ENCODE data around the gene FUOM. TPM values are rescaled to one million over a fixed set of nuclear protein-coding genes. Genes with fewer than 3 reads are reported as not detected.

The FUOM gene
- total and polyA plus RNA-seq, 2 experiments from 2014 or later: 30.8 to 33.9 TPM

DNA sequence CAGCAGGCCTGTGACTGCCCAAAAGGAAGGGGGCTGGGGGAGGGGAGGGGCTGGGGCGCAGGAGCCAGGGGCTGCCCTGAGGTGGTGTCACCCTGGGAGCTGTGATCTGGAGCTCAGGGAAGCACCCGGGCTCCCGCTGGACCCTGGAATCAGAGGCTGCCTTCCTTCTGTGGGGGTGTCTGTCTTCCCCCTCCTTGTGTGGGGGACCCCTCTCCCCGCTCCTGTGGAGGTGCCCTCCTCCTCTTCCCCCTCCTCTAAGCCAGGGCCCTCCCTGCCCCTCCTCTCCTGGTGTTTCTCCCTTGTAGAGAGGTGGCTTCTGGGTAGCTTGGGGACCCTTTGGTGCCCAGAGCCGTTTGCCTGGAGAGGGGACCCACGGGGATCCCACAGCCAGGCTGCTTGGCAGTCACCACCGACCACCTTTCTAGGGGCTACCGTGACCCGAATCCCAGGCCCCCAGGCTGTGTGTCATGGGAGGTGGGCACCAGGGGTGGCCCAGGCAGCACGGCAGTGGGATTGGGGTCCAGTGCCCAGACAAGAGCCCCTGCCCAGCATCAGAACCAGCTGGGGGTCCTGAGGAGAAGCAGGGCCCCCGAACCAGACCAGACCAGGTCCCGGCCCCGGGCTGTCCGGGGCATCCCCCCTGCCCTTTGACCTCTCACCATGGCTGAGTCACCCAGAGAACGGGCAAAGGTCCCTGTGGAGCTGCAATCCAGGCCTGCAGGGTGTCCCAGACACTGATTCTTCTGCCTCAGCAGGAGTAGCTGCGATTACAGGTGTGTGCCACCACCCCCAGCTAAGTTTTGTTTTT lies 9.9 kb downstream of the FUOM start:
- H3F3A ChIP-seq (replicated peaks; ENCODE audit: low read depth): no peaks in the 10 kb centered on the region
- no peaks in the 10 kb centered on the region for H3K79me2 ChIP-seq (replicated peaks; ENCODE audit: insufficient read depth)
- H3K36me3 Mint-ChIP-seq (ENCODE audit: low read depth): no peaks in the 10 kb centered on the region
- DNase-seq (ENCODE audit: low spot score) (no peak), ATAC-seq (peak; percentile 3)
- no peaks in the 10 kb centered on the region for H3K9me3 Mint-ChIP-seq
- no peaks in the 10 kb centered on the region; the same call in 1 of the 2 replicates for H3K4me1 ChIP-seq (ENCODE audit: insufficient read depth)
- no peaks in the 10 kb centered on the region for H4K20me1 ChIP-seq (replicated peaks; ENCODE audit: insufficient read depth)
- peaks cover 11% of the 10 kb centered on the region for H3K4me1 Mint-ChIP-seq
- H2AFZ ChIP-seq: no peak overlapping the region
- H3K27me3 ChIP-seq (ENCODE audit: insufficient read depth): no peaks in the 10 kb centered on the region
- TF ChIP-seq NANOG (IDR thresholded peaks at IDR 0.05; ENCODE audit: borderline replicate concordance): no peak
- peaks cover 27% of the 10 kb centered on the region for H3K27me3 Mint-ChIP-seq (ENCODE audit: insufficient read depth, low read depth, poor library complexity)
- H3K9me2 ChIP-seq (ENCODE audit: insufficient read depth): no peaks in the 10 kb centered on the region
- H3K4me3 Mint-ChIP-seq: no peak overlapping the region
- H3K27ac Mint-ChIP-seq: no peak overlapping the region
- H3K4me2 ChIP-seq: no peak overlapping the region; the same call in 1 of the 2 replicates
- H3K36me3 ChIP-seq (ENCODE audit: insufficient read depth): no peaks in the 10 kb centered on the region
- no peak overlapping the region for H3K27ac ChIP-seq (ENCODE audit: low read depth)
- no peak overlapping the region for H3K4me3 ChIP-seq

DNA sequence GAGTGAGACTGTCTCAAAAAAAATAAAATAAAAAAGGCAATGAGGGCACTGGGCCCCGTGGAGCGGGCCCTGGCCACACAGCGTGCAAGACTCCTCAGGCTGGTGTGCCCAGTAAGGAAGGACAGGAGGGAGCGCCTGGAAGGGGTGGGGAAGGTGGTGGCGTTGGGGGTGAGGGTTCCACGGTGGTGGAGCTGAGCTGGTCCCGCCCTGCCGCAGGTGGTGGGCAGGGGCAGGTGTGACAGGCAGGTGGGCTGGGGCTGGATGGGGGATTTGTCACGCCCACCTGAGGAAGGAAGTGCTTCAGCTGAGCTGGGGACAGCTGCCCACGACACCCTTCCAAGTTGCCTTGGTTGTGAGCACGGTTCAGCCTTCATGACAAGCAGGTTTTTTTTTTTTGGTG lies 11.4 kb downstream of the FUOM start:
- no peak overlapping the region for H3K27ac ChIP-seq (ENCODE audit: low read depth)
- TF ChIP-seq ZNF114 (CRISPR knock-in tag; IDR thresholded peaks at IDR 0.05): no peak
- TF ChIP-seq, protein P1, sequence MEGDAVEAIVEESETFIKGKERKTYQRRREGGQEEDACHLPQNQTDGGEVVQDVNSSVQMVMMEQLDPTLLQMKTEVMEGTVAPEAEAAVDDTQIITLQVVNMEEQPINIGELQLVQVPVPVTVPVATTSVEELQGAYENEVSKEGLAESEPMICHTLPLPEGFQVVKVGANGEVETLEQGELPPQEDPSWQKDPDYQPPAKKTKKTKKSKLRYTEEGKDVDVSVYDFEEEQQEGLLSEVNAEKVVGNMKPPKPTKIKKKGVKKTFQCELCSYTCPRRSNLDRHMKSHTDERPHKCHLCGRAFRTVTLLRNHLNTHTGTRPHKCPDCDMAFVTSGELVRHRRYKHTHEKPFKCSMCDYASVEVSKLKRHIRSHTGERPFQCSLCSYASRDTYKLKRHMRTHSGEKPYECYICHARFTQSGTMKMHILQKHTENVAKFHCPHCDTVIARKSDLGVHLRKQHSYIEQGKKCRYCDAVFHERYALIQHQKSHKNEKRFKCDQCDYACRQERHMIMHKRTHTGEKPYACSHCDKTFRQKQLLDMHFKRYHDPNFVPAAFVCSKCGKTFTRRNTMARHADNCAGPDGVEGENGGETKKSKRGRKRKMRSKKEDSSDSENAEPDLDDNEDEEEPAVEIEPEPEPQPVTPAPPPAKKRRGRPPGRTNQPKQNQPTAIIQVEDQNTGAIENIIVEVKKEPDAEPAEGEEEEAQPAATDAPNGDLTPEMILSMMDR (conservative IDR thresholded peaks at IDR 0.05; ENCODE audit: low read depth in 2 of 2): no peak
- TF ChIP-seq, protein P2, sequence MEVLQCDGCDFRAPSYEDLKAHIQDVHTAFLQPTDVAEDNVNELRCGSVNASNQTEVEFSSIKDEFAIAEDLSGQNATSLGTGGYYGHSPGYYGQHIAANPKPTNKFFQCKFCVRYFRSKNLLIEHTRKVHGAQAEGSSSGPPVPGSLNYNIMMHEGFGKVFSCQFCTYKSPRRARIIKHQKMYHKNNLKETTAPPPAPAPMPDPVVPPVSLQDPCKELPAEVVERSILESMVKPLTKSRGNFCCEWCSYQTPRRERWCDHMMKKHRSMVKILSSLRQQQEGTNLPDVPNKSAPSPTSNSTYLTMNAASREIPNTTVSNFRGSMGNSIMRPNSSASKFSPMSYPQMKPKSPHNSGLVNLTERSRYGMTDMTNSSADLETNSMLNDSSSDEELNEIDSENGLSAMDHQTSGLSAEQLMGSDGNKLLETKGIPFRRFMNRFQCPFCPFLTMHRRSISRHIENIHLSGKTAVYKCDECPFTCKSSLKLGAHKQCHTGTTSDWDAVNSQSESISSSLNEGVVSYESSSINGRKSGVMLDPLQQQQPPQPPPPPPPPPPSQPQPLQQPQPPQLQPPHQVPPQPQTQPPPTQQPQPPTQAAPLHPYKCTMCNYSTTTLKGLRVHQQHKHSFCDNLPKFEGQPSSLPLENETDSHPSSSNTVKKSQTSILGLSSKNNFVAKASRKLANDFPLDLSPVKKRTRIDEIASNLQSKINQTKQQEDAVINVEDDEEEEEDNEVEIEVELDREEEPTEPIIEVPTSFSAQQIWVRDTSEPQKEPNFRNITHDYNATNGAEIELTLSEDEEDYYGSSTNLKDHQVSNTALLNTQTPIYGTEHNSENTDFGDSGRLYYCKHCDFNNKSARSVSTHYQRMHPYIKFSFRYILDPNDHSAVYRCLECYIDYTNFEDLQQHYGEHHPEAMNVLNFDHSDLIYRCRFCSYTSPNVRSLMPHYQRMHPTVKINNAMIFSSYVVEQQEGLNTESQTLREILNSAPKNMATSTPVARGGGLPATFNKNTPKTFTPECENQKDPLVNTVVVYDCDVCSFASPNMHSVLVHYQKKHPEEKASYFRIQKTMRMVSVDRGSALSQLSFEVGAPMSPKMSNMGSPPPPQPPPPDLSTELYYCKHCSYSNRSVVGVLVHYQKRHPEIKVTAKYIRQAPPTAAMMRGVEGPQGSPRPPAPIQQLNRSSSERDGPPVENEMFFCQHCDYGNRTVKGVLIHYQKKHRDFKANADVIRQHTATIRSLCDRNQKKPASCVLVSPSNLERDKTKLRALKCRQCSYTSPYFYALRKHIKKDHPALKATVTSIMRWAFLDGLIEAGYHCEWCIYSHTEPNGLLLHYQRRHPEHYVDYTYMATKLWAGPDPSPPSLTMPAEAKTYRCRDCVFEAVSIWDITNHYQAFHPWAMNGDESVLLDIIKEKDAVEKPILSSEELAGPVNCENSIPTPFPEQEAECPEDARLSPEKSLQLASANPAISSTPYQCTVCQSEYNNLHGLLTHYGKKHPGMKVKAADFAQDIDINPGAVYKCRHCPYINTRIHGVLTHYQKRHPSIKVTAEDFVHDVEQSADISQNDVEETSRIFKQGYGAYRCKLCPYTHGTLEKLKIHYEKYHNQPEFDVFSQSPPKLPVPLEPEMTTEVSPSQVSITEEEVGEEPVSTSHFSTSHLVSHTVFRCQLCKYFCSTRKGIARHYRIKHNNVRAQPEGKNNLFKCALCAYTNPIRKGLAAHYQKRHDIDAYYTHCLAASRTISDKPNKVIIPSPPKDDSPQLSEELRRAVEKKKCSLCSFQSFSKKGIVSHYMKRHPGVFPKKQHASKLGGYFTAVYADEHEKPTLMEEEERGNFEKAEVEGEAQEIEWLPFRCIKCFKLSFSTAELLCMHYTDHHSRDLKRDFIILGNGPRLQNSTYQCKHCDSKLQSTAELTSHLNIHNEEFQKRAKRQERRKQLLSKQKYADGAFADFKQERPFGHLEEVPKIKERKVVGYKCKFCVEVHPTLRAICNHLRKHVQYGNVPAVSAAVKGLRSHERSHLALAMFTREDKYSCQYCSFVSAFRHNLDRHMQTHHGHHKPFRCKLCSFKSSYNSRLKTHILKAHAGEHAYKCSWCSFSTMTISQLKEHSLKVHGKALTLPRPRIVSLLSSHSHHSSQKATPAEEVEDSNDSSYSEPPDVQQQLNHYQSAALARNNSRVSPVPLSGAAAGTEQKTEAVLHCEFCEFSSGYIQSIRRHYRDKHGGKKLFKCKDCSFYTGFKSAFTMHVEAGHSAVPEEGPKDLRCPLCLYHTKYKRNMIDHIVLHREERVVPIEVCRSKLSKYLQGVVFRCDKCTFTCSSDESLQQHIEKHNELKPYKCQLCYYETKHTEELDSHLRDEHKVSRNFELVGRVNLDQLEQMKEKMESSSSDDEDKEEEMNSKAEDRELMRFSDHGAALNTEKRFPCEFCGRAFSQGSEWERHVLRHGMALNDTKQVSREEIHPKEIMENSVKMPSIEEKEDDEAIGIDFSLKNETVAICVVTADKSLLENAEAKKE (CRISPR knock-in tag; IDR thresholded peaks at IDR 0.05): no peak
- TF ChIP-seq JUNB (IDR thresholded peaks at IDR 0.05; ENCODE audit: unreplicated experiment): no peak
- TF ChIP-seq, protein P3, sequence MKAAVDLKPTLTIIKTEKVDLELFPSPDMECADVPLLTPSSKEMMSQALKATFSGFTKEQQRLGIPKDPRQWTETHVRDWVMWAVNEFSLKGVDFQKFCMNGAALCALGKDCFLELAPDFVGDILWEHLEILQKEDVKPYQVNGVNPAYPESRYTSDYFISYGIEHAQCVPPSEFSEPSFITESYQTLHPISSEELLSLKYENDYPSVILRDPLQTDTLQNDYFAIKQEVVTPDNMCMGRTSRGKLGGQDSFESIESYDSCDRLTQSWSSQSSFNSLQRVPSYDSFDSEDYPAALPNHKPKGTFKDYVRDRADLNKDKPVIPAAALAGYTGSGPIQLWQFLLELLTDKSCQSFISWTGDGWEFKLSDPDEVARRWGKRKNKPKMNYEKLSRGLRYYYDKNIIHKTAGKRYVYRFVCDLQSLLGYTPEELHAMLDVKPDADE (IDR thresholded peaks at IDR 0.05): no peak
- TF ChIP-seq, protein P4, sequence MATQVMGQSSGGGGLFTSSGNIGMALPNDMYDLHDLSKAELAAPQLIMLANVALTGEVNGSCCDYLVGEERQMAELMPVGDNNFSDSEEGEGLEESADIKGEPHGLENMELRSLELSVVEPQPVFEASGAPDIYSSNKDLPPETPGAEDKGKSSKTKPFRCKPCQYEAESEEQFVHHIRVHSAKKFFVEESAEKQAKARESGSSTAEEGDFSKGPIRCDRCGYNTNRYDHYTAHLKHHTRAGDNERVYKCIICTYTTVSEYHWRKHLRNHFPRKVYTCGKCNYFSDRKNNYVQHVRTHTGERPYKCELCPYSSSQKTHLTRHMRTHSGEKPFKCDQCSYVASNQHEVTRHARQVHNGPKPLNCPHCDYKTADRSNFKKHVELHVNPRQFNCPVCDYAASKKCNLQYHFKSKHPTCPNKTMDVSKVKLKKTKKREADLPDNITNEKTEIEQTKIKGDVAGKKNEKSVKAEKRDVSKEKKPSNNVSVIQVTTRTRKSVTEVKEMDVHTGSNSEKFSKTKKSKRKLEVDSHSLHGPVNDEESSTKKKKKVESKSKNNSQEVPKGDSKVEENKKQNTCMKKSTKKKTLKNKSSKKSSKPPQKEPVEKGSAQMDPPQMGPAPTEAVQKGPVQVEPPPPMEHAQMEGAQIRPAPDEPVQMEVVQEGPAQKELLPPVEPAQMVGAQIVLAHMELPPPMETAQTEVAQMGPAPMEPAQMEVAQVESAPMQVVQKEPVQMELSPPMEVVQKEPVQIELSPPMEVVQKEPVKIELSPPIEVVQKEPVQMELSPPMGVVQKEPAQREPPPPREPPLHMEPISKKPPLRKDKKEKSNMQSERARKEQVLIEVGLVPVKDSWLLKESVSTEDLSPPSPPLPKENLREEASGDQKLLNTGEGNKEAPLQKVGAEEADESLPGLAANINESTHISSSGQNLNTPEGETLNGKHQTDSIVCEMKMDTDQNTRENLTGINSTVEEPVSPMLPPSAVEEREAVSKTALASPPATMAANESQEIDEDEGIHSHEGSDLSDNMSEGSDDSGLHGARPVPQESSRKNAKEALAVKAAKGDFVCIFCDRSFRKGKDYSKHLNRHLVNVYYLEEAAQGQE (IDR thresholded peaks at IDR 0.05; ENCODE audit: unreplicated experiment): no peak
- no peak for TF ChIP-seq EZH2phosphoT487 (IDR thresholded peaks at IDR 0.05; ENCODE audit: unreplicated experiment)

More for the DNA sequence above, 11.4 kb downstream of the FUOM start:
- H3K27me3 Mint-ChIP-seq (ENCODE audit: insufficient read depth, low read depth, poor library complexity): peaks cover 19% of the 10 kb centered on the region
- DNase-seq (ENCODE audit: low spot score) (peak; percentile 37), ATAC-seq (peak; percentile 3; the same call in 1 of the 3 replicates)
- H3K27ac Mint-ChIP-seq: no peak overlapping the region
- H4K20me1 ChIP-seq (replicated peaks; ENCODE audit: insufficient read depth): no peaks in the 10 kb centered on the region
- H2AFZ ChIP-seq: no peak overlapping the region
- H3K36me3 Mint-ChIP-seq (ENCODE audit: low read depth): no peaks in the 10 kb centered on the region
- H3K9me2 ChIP-seq (ENCODE audit: insufficient read depth): no peaks in the 10 kb centered on the region
- peaks cover 5% of the 10 kb centered on the region; the same call in 2 of the 3 replicates for H3K9me3 Mint-ChIP-seq
- no peak overlapping the region for H3K4me3 Mint-ChIP-seq
- no peak overlapping the region for H3K4me2 ChIP-seq
- no peaks in the 10 kb centered on the region for H3K27me3 ChIP-seq (ENCODE audit: insufficient read depth)
- no peaks in the 10 kb centered on the region for H3K36me3 ChIP-seq (ENCODE audit: insufficient read depth)
- no peak overlapping the region for H3K4me3 ChIP-seq
- peaks cover 11% of the 10 kb centered on the region for H3K4me1 Mint-ChIP-seq
- H3K4me1 ChIP-seq (ENCODE audit: insufficient read depth): no peaks in the 10 kb centered on the region; the same call in 1 of the 2 replicates
- H3K79me2 ChIP-seq (replicated peaks; ENCODE audit: insufficient read depth): no peaks in the 10 kb centered on the region
- H3F3A ChIP-seq (replicated peaks; ENCODE audit: low read depth): no peaks in the 10 kb centered on the region

Data from GM23338 (cell line).